Measurements from ENCODE around the gene CARD11. TPM values are rescaled to one million over a fixed set of nuclear protein-coding genes. Genes with fewer than 3 reads are reported as not detected.

The CARD11 gene
- total RNA-seq, 1 donor from 2014 or later = 5.8 TPM

DNA sequence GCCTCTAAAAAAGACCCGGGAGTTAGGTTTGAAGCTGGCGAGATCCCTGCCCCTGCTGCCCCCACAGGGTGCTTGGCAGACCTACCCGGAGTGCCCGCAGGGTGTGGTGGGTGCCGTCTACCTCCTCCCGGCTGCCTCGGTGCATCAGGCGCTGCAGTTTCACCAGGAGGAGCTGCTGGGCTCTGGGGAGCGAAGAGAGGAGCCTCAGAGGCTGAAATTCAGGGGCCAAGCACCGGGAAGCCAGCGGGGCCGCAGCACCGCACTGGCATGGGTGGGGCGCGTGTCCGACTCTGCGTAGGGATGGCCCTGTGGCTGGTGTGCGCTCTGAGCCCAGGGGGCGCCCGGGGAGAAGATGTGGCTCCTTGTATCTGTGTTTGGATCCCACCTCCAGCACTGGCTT lies 125.3 kb downstream of the CARD11 start:
- Histone ChIP-seq H3K9me3 (no peaks in the 10 kb centered on the region), H3K4me3 (no peak overlapping the region), H3K27ac (no peak overlapping the region), H3K4me1 (no peaks in the 10 kb centered on the region), H3K27me3 (no peaks in the 10 kb centered on the region), H3K36me3 (no peaks in the 10 kb centered on the region)
- intact Hi-C loops (cut with DNase I) = no loop called here
- no peak for DNase-seq
- ATAC-seq = no peak
- TF ChIP-seq, protein P1, sequence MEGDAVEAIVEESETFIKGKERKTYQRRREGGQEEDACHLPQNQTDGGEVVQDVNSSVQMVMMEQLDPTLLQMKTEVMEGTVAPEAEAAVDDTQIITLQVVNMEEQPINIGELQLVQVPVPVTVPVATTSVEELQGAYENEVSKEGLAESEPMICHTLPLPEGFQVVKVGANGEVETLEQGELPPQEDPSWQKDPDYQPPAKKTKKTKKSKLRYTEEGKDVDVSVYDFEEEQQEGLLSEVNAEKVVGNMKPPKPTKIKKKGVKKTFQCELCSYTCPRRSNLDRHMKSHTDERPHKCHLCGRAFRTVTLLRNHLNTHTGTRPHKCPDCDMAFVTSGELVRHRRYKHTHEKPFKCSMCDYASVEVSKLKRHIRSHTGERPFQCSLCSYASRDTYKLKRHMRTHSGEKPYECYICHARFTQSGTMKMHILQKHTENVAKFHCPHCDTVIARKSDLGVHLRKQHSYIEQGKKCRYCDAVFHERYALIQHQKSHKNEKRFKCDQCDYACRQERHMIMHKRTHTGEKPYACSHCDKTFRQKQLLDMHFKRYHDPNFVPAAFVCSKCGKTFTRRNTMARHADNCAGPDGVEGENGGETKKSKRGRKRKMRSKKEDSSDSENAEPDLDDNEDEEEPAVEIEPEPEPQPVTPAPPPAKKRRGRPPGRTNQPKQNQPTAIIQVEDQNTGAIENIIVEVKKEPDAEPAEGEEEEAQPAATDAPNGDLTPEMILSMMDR (IDR thresholded peaks at IDR 0.05) = no peak

DNA sequence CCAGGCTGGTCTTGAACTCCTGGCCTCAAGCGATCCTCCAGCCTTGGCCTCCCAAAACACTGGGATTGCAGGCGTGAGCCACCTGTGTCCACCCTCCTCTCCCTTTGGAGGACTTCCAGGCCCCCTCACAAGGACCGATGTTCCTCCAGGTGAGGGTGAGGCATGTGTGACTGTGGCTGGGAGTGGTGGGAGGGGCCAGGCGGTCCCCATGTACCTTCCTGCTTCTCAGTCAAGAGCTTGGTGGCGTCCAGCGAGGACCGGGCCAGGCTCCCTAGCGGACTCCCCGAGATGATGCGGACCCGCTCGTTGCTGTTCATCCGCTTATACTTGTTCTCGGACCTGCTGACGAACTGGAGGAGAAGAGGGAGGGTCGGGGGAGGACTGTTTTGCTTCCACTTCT lies 128.6 kb downstream of the CARD11 start:
- Histone ChIP-seq H3K27me3 (no peaks in the 10 kb centered on the region), H3K36me3 (no peaks in the 10 kb centered on the region), H3K27ac (no peak overlapping the region), H3K9me3 (no peaks in the 10 kb centered on the region), H3K4me3 (no peak overlapping the region), H3K4me1 (no peaks in the 10 kb centered on the region)
- intact Hi-C loops (cut with DNase I) = no loop called here
- no peak for ATAC-seq
- TF ChIP-seq, protein P1 (IDR thresholded peaks at IDR 0.05) = no peak
- DNase-seq = no peak

DNA sequence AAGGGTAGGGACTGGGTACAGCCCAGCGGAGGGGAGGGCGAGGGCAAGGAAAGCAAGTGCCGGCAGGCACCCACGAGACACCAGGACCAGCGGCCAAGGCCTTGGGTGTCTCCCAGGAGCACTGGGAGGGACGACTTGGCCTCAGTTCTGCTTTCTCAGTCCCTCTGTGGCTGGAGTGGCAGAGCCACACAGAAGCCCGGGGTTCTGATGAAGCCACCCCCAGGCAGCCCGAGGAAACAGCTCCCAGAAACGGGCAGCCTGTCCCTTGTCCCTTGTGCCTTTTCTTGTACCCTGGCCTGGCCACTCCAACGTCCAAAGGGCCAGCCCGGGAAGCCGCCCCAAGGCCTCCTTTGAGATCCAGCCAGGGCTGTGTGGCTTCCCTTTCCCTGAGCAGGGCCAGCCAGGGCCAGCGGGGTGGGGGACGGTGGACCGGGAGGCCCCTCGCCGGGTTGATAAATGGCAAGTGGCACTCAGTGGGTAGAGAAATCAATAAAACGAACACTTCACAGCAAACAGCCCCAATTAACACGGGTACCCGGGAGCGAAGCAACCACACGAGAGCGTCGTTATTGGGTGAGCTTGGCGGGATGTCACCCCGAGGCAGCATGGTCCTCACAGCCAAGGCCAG lies 129.8 kb downstream of the CARD11 start:
- Histone ChIP-seq H3K36me3 (no peaks in the 10 kb centered on the region), H3K27me3 (no peaks in the 10 kb centered on the region), H3K9me3 (no peaks in the 10 kb centered on the region), H3K4me3 (no peak overlapping the region), H3K27ac (no peak overlapping the region), H3K4me1 (no peaks in the 10 kb centered on the region)
- TF ChIP-seq, protein P1 (IDR thresholded peaks at IDR 0.05) = no peak
- no peak for ATAC-seq
- no peak for DNase-seq
- intact Hi-C loops (cut with DNase I) = no loop called here

DNA sequence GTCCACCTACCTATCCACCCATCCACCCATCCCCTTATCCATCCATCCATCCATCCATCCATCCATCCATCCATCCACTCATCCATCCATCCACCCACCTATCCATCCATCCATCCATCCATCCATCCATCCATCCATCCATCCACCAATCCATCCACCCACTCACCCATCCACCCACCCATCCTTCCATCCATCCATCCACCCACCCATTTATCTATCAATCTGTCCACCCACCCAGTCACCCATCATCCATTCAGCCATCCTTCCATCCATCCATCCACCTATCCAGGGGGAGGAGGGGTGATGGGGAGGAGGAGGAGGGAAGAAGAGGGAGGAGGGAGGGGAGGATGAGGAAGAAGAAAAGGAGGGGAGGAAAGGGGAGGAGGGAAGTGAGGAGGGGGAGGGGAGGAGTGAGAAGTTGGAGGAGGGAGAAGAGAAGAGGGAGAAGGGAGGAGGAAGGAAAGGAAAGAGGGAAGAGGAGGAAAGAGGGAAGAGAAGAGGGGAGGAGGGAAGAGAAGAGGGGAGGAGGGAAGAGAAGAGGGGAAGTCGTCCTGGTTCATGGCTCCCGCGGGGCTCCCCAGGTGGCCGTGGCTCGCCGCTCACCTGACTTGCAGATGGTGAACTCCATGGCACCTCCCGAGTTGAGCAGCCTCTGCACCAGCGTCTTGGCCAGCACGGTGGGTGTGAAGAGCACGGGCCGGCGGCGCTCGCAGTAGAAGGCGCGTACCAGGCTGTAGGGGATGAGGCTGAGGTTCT lies 130.8 kb downstream of the CARD11 start:
- intact Hi-C loops (cut with DNase I) = no loop called here
- Histone ChIP-seq H3K27ac (no peak overlapping the region), H3K27me3 (no peaks in the 10 kb centered on the region), H3K9me3 (no peaks in the 10 kb centered on the region), H3K36me3 (no peaks in the 10 kb centered on the region), H3K4me3 (no peak overlapping the region), H3K4me1 (no peaks in the 10 kb centered on the region)
- ATAC-seq = no peak
- TF ChIP-seq, protein P1 (IDR thresholded peaks at IDR 0.05) = no peak
- no peak for DNase-seq

DNA sequence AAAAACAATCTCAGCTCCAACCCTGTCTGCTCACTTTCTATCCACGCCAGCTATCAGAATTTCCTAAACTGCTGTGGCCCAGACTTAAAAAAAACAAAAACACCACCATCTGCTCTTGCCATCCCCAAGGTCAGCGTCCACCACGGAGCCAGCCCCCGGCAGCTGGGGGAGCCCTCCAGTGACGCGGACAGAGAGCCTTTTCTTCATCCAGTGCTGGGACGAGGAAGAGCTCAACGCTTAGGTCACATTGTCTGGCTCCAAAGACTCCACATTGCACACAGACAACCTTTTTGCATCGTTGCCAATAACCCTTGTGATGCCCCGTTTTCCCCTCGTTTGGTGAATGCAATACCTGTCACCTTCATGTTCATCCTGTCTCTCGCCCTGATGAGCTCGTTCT lies 132.2 kb downstream of the CARD11 start:
- no peak overlapping the region for H3K27ac ChIP-seq
- DNase-seq = no peak
- H3K4me3 ChIP-seq = no peak overlapping the region
- no peaks in the 10 kb centered on the region for H3K9me3 ChIP-seq
- H3K4me1 ChIP-seq = no peaks in the 10 kb centered on the region
- no peaks in the 10 kb centered on the region for H3K27me3 ChIP-seq
- H3K36me3 ChIP-seq = no peaks in the 10 kb centered on the region
- TF ChIP-seq, protein P1 (IDR thresholded peaks at IDR 0.05) = no peak
- ATAC-seq = no peak
- intact Hi-C loops (cut with DNase I) = no loop called here

All from upper lobe of right lung (tissue), 1 donor.